GM21390 (cell line): ENCODE measurements around the gene NDRG3.
"Not testable (repeated sequence)": the region's sequence is repeated elsewhere in the genome, so short reads cannot be mapped to it uniquely, and the experiment has no call there.

Source experiments
- ATAC-seq: cut with Tn5 transposase; IDR thresholded peaks from one replicate; pipeline ENCODE4 v1.9.1; 2021; ENCODE audit not compliant: unreplicated experiment

Gene NDRG3

DNA sequence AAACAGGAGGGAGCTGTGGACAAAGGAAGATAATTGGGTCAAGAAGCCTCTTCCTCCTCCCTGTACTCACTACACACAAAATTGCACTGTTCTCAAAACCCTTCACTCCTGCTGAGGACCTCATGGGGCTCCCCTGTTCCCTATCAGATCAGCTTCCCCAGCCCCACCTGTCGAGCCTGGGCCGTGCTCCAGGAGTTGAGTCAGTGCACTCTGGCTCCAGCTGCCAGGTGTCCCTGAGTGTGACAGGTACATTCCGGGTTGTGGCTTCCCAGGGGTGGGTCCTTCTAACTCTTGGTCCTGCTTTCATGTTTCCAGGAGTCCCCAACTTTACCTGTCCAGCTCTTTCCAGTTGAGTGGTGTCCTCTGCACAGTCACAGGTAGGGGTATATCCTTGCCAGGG lies 131.9 kb downstream of the NDRG3 start:
- ATAC-seq: no peak

DNA sequence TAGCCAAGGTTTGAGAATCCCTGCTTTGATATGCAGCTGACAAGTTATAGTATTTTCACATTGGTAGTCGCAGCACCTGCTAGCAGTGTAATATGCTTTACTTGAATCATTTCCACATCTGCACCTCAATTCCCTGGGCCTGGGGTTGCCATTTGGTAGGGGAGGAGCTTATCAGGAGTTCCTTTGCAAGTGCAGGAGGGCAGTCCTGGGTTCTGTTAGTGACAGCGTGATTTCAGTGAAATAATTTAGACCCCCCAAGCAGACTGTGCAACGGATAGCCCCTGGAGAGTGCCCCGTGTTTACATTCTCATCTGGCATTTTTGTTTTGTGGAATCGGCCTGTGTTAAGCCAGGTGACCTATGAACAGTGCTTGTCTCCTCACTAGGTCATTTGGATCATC lies 134.3 kb downstream of the NDRG3 start:
- ATAC-seq: no peak

DNA sequence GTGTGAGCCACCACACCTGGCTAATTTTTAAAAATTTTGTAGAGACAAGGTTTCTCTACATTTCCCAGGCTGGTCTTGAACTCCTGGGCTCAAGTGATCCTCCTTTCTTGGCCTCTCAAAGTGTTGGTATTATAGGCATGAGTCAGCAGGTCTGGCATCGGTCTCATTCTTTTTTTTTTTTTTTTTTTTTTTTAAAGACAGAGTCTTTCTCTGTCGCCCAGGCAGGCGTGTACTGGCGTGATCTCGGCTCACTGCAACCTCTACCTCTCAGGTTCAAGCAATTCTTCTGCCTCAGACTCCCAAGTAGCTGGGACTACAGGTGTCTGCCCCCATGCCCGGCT lies 137.5 kb downstream of the NDRG3 start:
- ATAC-seq: not testable (repeated sequence)

DNA sequence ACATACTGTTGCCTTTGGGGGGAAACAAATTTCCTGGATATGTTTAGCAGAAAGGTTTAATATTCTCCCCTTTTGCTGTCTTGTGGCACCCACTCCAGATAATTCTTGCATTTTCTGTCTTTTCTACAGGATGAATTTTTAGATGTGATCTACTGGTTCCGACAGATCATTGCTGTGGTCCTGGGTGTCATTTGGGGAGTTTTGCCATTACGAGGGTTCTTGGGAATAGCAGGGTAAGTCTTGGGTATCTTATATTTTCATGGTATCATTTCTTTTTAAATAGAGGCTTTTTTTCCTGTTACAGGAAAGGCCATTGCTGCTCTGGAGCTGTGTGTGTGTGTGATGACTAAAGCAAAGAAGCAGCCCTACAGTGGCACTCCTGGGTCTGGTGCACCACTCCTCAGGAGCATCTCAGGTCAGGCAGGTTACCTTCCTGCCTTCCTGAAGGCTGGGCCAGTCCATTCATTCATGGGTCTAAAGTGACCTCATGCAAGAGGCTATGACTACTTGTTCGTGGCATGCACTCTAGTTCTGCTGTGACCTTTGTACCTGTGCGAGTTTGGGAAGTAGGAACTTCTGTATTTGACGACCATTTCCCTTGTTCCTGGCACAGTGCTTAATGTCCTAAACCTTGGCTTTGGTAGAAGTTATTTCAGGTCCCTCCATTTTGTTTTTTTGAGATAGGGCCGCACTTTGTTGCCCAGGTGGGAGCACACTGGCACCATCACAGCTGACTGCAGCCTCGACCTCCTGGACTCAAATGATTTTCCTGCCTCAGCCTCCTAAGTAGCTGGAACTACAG lies 138.1 kb downstream of the NDRG3 start:
- ATAC-seq: no peak

DNA sequence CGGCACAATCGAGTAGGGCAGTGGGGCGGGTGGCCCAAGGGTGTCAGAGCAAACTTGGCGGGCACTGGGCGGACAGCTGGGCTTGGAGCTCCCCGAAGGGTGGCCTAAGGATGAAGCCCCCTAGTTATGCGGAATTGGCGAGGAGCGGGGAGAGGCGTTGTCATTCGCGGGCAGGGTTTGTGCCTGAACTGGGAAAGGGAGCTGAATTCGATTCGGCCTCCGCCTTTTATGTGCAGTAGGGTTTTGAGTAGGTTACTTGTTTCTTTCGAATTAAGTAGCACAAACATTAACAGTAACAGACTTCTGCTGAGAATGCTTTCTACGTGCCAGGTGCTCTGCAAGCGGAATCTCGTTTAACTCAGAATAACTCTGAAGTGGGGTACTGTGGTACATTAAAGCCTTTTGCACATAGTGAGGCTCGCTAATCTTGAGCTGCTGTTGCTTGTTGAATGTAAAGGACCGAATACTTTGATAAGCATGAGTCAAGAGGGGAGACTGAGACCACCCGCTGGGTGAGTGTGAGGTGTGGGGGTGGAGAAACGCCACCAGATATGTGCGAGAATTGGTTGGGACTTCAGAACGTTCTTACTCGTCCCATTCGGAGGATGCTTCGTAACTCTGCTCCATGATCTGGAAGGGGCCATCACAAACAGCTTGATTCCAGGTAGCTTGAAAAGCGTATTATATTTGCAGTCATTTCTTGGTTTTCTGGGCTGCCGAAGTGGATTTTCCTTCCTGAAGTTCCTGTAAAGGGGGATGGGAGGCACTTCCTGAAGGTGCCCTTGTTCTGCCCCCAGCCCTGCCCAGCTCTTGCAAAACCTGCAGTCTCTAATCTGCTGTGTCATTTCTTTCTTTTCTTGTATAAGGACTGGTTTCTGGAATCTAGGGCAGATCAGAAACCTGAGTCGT lies 139.5 kb downstream of the NDRG3 start:
- no peak for ATAC-seq

DNA sequence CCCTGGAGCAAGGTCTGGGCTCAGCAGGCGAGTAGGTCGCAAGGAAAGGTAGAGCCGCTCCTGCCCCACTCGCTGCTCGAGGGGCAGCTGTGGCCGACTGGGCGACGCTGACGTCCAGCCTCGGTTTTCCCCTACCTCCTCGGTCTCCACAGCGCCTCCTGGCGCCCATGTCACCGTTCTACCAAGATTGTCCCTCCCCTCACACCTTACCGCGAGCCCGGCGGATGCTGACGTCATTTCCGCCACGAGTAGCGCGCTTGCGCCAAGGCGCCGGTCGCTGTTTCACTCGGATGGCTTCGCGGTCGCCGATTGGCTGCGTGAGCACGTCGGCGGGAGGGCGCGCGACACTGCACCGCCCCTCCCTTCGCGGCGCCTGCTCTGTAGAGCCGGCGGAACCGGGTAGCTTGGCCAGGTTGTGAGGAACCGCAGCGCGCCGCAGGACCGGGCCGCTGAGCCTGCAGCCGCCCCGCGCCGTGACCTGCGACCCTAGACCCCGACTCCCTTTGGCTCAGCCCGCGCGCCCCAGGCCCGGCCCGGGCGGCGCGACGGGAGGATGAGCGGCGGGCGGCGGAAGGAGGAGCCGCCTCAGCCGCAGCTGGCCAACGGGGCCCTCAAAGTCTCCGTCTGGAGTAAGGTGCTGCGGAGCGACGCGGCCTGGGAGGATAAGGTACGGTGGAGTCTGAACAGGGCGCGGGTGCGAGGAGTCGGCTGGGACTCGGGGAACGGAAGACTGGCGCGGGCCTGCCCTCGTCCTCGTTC lies 140.3 kb downstream of the NDRG3 start, which contains the start of gene RAB5IF:
Gene RAB5IF, plus strand, starts transcription at position 381 of the 759 bp plus-strand sequence. Its CDS starts 173 bp downstream, at position 554.
- peak; percentile 79 for ATAC-seq

DNA sequence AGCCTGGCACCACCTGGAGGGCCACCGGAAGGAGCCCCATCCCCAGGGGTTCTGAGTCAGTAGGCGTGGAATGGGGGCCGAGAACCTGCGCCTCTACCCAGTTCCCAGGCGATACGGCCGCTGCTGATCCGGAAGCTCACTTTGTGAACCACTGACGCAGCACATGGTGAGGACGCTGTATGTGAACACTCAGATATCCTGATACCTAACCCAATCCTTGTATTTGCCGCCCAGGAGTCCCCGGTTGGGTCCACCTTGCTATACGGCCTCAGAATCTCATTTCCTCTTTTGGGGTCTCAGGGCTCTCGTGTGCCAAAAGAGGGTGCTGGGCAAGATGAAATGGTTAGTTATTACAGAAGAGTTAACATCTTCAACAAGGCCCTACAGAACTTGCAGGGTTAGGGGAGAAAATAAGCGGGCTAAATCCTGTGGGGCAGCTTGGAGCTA lies 140.9 kb downstream of the NDRG3 start:
- peak; percentile 31 for ATAC-seq
